ENCODE measurements around the gene CHIA.

Gene CHIA

GRCh38 chr1:111366256-111366655 is 75.6 kb downstream of the CHIA start:
- DNase-seq (ENCODE audit: low read depth) = no peak

- DNase-seq (ENCODE audit: low read depth) = no peak
These were observed 78.5 kb downstream of the CHIA start for GRCh38 chr1:111369177-111369576.

GRCh38 chr1:111369645-111370044 is 79.0 kb downstream of the CHIA start:
- no peak for DNase-seq (ENCODE audit: low read depth)

Data from activated T-helper 9 cell treated with anti-CD3 and anti-CD28 coated beads, Interleukin-2, amount 50 U/mL, for 16 hours (primary cell).